ENCODE data around the gene DYRK3.

DYRK3 gene

DNA sequence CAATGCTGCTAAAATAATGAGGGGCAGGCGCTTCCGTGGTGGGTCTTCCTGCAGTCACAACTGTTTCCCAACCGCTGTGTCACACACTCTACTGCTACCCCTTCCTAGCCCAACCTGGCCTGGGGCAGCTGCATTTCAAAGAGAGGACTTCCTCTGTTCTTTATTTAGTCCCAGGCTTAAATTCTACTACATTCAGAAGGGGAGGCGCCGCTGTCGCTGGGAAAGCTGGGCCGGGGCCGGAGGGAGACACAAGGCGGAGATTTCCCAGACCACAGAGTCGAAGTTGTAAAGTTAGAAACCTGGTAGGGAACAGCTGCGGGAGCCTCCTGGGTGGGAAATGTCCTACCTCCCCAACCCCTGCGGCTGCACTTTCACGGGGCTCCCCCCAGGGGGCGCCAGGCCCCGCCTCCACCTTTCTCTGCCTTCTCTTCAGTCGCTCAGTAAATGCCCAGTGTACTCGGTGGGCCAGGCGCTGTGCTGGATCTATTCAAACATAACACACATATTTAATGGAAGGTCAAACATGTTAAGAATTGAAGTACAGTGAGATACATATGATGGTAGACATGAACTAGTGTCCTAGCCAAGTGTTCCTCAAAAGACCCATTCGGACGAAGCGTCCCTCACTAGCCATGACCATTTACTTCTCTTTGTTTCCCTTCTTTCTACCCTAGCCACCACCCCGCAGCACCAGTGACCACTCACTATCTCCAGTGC lies 23.1 kb downstream of the DYRK3 start:
- TF ChIP-seq, protein P1, sequence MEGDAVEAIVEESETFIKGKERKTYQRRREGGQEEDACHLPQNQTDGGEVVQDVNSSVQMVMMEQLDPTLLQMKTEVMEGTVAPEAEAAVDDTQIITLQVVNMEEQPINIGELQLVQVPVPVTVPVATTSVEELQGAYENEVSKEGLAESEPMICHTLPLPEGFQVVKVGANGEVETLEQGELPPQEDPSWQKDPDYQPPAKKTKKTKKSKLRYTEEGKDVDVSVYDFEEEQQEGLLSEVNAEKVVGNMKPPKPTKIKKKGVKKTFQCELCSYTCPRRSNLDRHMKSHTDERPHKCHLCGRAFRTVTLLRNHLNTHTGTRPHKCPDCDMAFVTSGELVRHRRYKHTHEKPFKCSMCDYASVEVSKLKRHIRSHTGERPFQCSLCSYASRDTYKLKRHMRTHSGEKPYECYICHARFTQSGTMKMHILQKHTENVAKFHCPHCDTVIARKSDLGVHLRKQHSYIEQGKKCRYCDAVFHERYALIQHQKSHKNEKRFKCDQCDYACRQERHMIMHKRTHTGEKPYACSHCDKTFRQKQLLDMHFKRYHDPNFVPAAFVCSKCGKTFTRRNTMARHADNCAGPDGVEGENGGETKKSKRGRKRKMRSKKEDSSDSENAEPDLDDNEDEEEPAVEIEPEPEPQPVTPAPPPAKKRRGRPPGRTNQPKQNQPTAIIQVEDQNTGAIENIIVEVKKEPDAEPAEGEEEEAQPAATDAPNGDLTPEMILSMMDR (IDR thresholded peaks at IDR 0.05; ENCODE audit: low read depth, low read length, missing control alignments): peak; percentile 93
- in situ Hi-C loops (cut with HindIII; ENCODE audit: low pct_ligation_motif_present, low sequenced_read_pairs): no loop called here
- no peak overlapping the region for H3K27ac ChIP-seq
- peak; percentile 11 for DNase-seq
- H3K27me3 ChIP-seq (replicated peaks): peaks cover 8% of the 10 kb centered on the region
- H3K4me3 ChIP-seq (ENCODE audit: low read depth, low read length): no peak overlapping the region
- H3K36me3 ChIP-seq (replicated peaks): no peaks in the 10 kb centered on the region

DNA sequence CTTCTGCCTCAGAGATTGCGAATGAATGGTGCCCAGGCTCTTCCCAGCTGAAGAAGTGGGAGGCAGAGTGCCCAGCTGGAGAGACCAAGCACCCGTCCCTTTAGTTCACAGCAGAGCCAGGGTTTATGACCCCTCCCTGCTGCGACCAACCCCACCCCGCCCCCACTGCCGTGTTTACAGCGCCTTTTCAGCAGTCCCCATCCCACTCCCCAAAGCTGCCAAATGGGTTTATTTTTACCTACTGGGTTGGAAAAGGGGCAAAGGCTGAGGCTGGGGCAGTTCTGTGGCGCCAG lies 23.6 kb downstream of the DYRK3 start:
- DNase-seq: no peak
- Histone ChIP-seq H3K27ac (no peak overlapping the region), H3K27me3 (replicated peaks) (peaks cover 13% of the 10 kb centered on the region), H3K4me3 (ENCODE audit: low read depth, low read length) (no peak overlapping the region), H3K36me3 (replicated peaks) (no peaks in the 10 kb centered on the region)
- in situ Hi-C loops (cut with HindIII; ENCODE audit: low pct_ligation_motif_present, low sequenced_read_pairs): no loop called here
- TF ChIP-seq, protein P1 (IDR thresholded peaks at IDR 0.05; ENCODE audit: low read depth, low read length, missing control alignments): no peak

DNA sequence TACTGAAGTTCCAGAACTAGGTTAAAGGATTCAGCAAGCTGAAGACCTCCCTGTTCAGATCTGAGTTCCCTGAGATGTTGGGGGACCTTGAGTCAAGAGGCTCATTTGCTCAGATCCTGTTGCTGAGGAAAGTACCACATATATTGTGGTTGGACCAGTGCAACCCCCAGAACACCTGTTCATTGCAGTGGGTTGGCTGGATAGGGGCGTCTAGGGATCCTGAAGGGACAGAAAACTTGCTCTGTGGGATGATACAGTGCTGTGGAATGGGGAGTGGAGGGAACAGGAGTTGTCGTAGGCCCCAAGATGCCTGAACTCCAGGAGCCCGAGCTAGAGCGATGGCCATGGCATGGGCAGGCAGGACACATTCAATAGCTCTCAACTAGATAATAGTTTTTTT lies 24.8 kb downstream of the DYRK3 start:
- Histone ChIP-seq H3K27ac (no peak overlapping the region), H3K4me3 (ENCODE audit: low read depth, low read length) (no peak overlapping the region), H3K27me3 (replicated peaks) (peaks cover 17% of the 10 kb centered on the region), H3K36me3 (replicated peaks) (no peaks in the 10 kb centered on the region)
- no peak for DNase-seq
- in situ Hi-C loops (cut with HindIII; ENCODE audit: low pct_ligation_motif_present, low sequenced_read_pairs): no loop called here
- TF ChIP-seq, protein P1 (IDR thresholded peaks at IDR 0.05; ENCODE audit: low read depth, low read length, missing control alignments): no peak

DNA sequence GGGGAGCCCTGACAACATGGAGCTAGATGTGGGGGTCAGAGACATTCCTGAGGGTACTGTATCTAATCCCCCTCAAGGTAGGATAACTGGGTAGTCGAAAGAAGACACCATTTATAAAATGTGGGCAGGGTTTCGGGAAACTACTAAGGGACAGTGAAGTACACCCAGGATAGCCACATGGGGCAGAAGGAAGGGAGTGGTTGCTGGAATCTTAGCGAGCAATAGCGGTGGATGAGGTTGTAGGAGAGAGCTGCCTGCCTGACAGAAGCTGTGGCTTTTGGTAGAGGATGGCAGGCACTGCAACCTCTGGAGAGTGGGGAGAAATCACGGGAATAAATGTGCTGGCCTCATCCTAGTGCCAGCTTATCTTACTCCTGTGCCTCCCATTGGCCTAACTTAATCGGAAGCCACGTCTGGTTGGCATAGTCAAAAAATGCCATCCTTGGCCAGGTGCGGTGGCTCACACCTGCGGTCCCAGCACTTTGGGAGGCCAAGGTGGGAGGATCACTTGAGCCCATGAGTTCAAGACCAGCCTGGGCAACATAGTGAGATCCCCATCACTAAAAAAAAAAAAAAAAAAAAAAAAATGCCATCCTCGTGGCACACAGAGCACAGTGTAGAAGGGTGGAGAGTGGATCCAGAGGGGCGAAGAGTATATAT lies 26.0 kb downstream of the DYRK3 start:
- TF ChIP-seq, protein P1 (IDR thresholded peaks at IDR 0.05; ENCODE audit: low read depth, low read length, missing control alignments): no peak
- Histone ChIP-seq H3K4me3 (ENCODE audit: low read depth, low read length) (no peak overlapping the region), H3K27me3 (replicated peaks) (peaks cover 17% of the 10 kb centered on the region), H3K27ac (no peak overlapping the region), H3K36me3 (replicated peaks) (no peaks in the 10 kb centered on the region)
- no peak for DNase-seq
- in situ Hi-C loops (cut with HindIII; ENCODE audit: low pct_ligation_motif_present, low sequenced_read_pairs): no loop called here

DNA sequence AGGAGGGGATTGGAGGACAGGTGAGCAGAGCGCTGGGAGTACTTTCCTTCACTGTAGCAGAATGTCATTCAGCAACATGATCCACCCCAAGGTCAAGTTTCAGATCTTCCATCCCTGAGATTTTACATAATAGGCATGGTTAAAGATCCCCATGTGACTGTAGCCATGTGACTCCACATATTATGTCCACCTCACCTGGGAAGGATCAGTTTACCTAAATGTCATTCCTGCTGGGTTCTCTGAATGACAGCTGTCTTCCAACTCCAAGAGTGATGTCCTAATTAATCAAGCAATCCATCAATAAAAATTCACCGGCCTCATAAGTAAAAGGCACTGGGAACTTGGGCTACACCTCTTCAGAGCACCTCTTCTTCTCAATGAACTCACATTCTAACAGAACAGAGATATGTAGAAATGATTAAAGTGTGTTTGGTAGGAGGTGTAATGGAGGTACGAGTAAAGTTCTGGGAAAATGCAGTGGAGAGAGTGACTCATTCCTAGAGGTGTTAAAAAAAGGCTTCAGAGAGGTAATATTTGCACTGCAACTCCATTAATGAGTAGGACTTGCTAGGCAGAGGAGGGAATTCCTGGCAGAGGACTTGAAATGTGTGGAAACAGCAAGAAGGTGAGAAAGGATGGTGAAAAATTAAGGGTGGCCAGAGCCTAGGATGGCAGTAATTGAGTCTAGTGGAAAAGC lies 27.2 kb downstream of the DYRK3 start:
- Histone ChIP-seq H3K4me3 (ENCODE audit: low read depth, low read length) (no peak overlapping the region), H3K36me3 (replicated peaks) (no peaks in the 10 kb centered on the region), H3K27ac (no peak overlapping the region), H3K27me3 (replicated peaks) (peaks cover 17% of the 10 kb centered on the region)
- no peak for DNase-seq
- in situ Hi-C loops (cut with HindIII; ENCODE audit: low pct_ligation_motif_present, low sequenced_read_pairs): no loop called here
- TF ChIP-seq, protein P1 (IDR thresholded peaks at IDR 0.05; ENCODE audit: low read depth, low read length, missing control alignments): no peak

Data from brain microvascular endothelial cell (primary cell).